Glomerular endothelial cell (primary cell): ENCODE data around the gene MRPS35. TPM values are rescaled to one million over a fixed set of nuclear protein-coding genes. Genes with fewer than 3 reads are reported as not detected.

ENCODE experiments used
- DNase-seq: peaks from one replicate; pipeline ENCODE4 v3.0.0-alpha.2; 2011; ENCODE audit warnings: low read depth, low spot score; ENCODE audit errors: extremely low read depth
- total RNA-seq: library from RNA; depleted of rRNA; stranded (reverse); fragments of >200 nt; gene quantifications from 2 replicates; pipeline ENCODE4 v1.2.3, GENCODE V29; 2015

MRPS35 gene
- total RNA-seq = 41.3 and 42.6 TPM in 2 replicates

DNA sequence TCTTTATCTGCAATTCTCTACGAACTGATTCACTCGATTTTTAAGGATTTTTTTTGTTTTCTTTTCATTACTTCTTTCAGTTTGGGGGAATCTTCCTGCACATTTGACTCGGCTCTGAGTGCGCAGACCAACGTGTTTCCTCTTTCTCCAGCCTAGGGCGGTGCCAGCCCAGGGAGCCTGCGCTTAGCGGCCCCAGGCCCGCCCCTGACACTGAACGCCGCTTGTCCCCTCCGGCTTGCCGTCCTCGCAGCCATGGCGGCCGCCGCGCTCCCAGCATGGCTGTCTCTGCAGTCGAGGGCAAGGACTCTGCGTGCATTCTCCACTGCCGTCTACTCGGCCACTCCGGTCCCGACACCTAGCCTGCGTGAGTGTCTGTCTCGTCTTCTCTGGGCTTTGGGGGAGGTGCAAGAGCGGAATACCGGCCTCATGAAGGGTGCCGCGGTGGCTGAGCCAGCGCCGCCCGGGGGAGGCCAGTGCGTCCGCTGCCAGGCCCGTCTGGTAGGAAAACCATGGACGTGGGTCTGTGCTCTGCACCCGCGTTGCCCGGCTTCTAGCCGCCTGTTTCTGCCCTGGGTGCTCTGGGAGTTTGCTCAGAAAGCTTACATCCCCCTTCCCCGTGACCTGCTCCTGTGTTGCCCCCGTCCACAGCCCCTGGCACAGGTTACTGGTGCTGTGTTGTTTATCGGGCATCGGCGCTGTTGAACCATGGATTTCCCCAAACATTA lies at the start of gene MRPS35:
MRPS35 (plus strand) TSS at position 241 of the 725 bp plus-strand sequence; CDS start at position 253, 12 bp downstream.
- peak; percentile 50 for DNase-seq

DNA sequence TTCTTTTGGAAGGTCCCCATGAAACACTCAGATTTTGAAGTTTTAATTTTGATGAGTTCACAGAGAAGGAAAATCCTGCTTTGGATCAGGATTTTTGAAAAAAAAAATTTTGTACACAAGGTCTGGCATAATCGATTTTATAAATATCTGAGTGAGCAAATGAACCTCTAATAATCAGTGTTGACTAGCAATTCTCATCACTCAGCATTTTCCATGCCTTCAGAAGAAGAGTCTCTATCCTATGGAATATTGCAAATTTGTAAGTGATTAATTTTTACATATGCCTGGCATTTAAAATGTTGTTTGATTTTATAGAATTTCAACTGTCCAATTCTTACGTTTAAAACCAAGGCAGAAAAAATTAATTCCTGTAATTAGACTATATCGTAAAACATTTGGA lies 44.9 kb upstream of the MRPS35 start:
- no peak for DNase-seq

DNA sequence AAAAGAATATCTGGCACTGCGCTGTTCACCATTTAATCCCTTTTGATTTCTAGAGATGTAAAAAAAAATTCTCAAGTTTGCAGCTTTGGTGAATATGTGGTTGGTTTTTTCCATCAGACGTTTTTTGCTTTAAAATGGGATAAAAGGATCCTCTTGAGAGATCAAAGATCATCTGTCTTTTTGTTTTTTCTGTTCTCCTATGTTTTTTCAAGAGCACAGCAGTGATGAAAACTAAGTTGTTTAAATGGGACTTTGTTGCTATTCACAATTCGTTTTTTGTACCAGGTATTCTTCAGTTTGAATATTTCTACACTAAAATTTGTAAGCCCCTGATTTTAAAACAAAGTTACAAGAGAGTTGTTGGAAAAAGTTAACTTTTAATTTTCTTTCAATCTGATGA lies 44.1 kb upstream of the MRPS35 start:
- DNase-seq = no peak

DNA sequence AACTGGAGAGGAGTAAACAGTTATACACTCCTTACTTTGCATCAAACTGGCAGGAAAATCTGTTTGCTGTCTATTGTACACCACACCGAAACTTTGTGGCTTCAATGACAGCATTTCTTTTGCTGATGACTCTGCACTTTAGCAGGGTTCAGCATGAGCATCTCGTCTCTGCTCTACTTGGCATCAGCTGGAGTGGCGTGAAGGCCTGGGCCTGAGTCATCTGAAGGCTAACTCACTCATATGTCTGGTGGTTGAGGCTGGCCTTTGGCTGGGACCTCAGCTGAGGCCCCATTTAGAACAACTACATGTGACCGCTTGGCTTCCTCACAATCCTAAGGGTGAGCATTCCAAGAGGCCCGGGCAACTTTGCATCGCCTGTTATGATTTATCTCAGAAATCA lies 43.1 kb upstream of the MRPS35 start:
- no peak for DNase-seq

DNA sequence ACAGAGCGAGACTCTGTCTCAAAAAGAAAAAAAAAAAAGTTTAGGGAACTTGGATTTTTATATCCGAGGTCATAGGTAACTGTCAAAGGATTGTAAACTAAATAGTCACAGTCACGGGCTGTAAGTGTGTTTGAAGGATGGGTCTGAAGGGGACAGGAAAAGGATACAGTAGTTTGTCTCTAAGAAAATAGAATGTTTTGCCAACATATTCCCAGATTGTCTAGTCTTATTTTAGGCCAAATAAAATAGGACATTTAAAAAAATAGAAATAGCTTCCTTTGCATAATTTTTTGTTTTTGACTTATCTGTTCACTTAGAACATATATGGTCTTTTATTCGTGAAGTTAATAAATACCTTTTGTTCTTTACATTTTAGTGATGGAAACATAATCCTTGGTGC lies 38.6 kb upstream of the MRPS35 start:
- DNase-seq = no peak

DNA sequence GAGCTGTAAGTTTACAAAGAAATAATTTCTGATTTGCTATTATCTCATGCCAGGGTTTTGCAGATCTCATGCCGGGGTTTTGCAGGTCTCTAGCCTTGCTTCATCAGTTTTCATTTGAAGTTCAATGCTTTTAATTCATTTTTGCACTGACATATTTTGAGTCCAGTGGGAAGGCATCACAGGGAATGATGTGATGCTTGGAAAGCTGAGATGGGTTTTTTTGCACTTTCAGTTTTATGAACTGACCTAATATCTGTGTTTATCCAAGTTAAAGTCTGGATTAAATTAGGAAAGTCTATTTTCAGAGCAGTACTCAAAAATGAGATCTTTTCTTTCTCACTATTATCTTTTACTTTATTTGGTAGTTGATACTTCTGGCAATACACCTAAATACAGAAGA lies 38.0 kb upstream of the MRPS35 start:
- no peak for DNase-seq

DNA sequence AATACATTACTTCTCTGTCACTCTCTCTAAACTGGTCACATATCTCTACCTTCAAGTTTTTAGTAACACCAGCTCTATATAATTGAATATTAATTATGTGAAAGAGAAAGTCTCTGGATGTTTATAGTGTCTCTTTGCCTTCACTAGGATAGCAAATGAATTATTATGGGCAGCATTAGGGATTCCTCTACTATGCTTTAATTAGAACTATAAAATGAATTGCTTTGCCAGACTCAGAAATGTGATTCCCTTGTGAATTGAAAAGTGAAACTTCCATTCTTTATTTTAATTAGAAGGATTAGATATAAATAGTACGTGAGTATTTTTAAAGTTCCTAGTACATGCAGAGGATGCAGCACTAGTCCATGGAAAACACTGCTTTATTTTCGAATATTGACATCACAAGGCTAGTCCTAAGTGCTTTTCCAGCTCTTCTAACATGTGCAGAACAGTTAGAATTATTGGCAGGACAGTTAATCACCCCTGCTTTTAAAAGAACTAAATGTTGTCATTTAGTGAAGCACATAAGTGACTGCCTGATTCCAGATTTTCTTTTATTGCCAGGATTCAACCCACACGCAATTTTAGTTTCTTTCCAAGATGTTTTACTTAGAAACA lies 37.4 kb upstream of the MRPS35 start:
- DNase-seq = no peak

DNA sequence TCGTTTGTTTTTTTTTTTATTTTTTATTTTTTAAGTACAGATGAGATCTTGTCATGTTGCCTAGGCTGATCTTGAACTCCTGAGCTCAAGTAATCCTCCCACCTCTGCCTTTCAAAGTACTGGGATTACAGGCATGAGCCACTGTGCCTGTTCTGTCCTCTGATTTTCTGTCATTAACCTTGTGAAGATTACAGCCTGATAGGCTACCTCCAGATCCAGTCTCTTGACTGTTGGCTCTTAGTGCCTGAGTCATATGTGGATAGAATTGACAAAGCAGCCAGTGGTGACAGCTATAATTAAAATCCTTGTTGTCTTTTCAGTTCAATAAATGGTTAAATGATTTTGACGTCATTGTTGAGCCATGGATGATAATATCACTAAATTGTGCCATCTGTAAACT lies 35.6 kb upstream of the MRPS35 start:
- no peak for DNase-seq

DNA sequence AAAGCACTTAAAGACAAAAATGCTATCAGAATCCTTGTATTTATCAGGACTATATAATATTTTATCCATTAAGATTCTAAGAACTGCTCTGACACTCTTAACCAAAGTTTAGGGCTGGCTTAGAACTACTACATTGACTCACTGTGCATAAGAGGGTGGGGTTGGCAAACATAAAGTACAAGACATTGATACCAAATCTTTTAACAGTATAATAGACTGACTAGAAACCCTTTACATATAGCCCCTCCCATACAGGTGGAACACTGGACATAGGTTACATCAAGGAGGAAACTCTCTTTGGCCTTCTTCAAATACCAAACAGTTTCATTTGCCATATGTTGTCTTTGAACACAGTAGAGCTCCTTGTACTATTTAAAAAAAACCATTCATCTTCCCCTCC lies 30.0 kb upstream of the MRPS35 start:
- no peak for DNase-seq

DNA sequence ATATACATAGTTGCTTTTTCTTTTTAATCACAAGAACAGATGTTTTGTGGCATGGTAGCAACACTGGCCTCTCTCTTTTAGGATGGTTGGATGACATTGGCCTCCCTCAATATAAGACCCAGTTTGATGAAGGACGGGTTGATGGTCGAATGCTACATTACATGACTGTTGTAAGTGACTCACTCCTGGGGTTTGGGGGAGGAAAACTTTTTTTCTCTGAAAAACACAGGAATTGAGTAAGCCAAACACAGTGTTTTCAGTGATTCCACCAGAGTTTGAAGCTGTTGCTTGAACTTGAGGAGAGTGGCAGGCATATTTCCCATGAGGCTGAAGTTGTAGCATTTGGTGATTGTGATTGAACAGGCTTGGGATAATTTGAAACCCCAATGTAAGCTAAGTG lies 28.1 kb upstream of the MRPS35 start:
- DNase-seq = no peak

DNA sequence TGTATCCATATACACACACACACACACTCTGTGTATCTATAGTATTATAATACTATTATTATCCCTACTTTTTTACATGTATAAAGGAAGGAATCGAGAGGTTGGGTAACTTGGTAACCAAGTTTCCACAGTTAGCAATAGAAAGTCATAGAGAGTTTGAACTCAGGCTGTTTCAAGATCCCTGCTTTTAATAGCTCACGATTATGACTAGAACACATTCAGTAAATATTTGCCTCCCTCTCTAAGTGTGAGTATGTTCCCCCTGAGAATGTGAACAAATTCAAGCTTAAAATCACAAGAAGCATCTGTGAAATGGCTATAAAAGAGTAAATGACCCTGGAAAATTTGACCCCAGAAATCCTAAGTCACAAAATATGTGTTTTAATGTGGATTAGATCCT lies 25.4 kb upstream of the MRPS35 start:
- no peak for DNase-seq

DNA sequence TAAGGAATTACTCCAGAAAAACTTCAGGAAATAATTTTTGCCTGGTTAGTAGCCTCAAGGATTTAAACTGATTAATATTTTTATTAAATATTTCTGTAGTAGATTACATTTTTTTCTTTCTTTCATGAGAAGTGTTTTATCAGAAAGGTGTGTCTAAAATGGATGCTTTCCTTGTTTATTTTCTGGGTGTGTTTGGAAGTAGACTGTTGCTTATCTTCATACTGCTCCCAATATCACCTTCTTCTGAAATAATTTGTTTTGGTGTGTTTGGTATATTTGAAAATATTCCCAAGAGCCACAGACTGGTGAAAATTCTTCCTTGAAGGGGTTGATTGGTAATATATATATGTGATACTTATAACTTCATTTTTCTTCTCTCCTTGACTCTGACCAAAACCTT lies 24.5 kb upstream of the MRPS35 start:
- no peak for DNase-seq

DNA sequence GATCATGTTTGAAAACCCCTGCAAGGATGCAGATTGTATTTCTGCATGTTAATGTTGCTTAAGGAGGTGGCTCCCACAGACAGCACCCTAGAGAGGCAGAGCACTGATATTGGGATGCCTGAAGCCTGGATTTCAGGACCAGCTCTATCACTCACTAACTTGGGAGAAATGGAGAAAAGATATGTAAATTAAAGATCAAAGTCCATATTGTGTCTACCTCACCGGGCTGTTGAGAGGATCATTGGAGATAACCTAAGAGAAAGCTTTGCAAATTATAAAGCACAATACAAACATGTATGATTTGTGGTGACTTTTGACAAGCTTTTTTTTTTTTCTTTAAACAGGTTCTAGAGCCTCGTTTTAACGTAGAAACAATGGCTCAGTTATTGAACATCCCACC lies 22.0 kb upstream of the MRPS35 start:
- no peak for DNase-seq

DNA sequence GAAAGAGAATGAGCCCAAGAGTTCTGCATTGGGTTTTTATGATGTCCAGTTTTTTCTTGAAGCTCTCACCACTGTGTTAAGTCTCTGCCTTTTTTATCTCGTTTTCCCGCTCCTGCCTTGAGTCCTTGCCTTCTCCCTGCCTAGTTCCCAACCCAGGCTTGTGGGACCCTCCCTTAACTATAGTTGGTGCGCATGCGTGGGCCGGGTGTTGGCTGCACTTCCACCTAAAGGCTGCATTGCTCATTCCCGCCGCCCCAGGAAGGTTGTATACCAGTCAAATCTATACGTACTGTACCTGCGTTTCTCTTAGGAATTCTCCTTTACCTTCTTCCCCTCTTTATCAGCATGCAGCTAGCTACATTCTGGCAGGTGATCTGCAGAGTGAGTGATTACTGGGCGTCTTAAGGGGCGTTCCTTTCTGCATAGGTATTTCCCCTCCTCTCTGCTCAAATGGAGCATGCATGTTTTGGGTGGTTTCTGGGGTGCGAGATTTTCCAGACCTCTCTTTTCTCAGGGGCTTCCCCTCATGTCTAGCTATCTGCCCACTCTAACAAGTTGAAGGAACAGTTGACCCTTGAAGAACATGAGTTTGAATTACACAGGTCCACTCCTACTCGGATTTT lies 21.0 kb upstream of the MRPS35 start:
- no peak for DNase-seq

DNA sequence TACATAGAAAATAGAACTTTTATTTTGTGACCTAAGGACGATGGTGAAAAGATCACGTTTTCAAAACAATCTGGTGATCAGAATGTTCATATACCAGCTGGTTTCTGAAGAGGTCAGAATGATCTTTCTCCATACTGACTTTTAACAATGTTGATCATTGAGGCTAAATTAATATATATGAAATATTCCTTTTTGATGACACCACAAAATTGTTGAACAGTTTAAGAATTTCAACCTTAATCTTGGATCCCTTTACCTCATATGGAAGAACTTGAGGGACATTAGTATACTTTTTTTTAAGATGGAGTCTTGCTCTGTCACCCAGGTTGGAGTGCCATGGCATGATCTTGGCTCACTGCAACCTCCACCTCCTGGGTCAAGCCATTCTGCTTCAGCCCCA lies 17.2 kb upstream of the MRPS35 start:
- no peak for DNase-seq

DNA sequence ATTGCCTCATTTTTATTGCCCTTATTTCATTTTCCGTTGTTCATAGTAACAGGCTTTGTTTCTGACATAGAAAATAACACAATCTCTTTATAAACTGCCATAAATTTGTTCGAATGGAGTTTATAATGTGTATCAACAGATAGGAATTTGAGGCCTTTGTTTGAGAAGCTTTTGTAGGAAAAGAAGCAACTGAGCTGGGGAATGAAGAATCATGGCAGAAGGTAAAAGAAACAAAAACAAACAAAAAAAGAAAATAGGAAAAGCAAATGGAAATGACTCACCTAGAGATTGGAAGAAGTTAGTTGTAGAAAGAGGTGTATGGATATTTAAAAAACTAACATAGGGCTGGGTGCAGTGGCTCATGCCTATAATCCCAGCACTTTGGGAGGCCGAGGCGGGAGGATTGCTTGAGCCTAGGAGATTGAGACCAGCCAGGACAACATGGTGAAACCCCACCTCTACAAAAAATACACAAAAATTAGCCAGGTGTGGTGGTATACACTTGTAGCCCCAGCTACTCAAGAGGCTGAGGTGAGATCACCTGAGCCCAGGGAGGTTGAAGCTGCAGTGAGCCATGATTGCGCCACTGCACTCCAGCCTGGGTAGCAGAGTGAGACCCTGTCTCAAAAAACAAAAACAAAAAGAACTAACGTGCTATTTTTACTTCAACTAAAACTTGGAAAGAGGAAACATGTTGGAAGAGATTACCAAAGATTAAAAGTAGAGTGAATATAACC lies 14.9 kb upstream of the MRPS35 start:
- no peak for DNase-seq

DNA sequence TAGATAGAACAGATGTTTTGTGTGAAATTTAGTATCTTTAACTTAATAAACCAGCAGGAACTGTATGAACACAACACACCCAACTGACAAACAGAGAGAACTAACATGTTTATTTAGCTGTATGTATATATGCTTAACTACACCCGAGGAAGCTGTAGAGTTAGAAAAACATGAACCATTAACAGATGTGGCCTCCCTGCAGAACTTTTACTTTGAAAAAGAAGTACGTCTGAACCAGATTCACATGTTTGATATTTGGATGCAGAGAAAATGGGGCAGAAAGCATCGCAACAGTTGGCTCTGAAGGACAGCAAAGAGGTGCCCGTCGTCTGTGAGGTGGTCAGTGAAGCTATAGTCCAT lies 14.4 kb upstream of the MRPS35 start, which contains the start of gene REP15:
REP15 (plus strand) TSS at position 155 of the 360 bp plus-strand sequence; CDS start at position 271, 116 bp downstream.
- DNase-seq = no peak

DNA sequence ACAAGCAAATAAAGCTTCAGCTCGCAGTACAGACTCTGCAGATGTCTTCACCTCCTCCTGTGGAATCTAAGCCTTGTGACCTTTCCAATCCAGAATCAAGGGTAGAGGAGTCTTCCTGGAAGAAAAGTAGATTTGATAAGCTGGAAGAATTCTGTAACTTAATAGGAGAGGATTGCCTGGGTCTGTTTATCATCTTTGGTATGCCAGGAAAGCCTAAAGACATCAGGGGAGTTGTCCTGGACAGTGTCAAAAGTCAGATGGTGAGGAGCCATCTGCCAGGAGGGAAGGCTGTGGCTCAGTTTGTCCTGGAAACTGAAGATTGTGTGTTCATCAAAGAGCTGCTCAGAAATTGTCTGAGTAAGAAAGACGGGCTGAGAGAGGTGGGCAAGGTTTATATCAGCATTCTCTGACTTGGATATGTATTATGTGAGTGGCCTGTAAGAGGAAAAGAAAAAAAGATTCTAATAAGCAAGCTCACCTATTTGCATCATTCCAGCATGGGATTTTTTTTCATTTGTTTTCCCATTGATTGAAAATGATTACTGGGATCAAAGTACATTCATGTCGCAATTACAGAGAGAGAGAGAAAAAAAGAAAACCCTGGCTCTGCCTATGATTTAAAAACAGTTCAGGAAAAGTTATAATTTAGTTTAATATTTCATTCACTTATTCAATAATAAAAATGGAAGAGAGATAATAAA lies 13.6 kb upstream of the MRPS35 start:
- DNase-seq = no peak

DNA sequence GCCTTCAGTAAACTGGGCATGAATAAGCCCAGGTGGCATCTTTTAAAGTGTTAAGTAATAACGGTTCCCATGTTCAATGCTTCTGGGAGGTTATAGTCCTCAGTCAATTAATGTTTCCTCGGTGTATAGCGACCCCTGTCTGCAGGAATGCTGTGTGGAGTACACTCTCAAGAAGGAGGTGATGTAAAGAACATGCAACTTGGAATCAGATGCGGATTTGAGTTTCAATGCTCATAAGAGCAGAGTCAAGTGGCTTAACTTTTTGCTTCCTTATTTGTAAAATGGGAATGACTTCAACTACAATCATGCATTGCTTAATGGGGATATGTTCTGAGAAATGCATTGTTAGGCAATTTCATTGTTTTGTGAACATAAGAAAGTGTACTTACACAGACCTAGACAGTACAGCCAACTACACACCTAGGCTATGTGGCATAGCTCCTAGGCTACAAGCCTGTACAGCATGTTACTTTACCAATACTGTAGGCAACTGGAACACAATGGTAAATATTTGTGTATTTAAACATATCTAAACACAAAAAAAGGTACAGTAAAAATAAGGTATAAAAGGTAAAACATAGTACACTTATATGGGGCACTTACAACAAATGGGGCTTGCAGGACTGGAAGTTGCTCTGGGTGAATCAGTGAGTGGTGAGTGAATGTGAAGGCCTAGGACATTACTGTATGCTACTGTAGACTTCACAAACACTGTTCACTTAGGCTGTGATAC lies 6.7 kb upstream of the MRPS35 start:
- peak; percentile 80 for DNase-seq

DNA sequence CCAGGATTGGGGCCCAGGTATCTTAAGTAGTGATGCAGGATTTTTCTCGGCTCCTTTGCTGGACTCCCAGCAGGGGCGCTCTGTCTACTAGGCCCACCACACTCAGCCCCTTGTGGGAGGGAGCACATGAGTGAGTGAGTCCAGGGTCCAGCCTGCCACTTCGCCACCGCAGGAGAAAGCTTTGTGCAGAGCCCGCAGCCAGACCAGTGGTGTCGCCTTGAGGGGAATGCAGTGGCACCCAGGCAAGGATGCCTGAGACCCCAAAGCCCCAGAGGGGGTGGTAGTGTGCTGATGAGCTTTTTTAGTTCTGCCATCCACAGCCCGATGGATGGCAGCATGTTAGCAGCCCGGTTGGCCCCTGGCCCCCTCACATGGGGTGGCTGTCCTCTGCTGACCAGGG lies 5.4 kb upstream of the MRPS35 start:
- no peak for DNase-seq
